Measurements from ENCODE around the gene ZNF500. TPM values are rescaled to one million over a fixed set of nuclear protein-coding genes. Genes with fewer than 3 reads are reported as not detected.

The ZNF500 gene
- total RNA-seq, 1 experiment from 2014 or later = 10.4 TPM

DNA sequence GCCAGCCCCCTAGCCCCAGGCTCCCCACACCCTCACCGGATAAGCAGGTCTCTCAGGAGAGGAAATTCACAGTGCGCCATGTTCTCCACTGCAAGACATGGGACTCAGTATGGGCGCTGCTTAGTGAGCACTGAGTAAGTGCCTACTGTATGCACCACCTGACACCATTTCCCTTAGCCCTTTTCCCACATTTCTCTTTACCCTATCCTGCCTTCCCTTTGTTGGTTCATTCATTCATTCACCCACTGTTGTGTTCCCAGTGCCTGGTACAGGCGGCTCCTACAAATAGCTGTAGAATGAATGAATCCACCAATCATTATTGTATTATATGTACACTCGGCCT is 11.1 kb upstream of the ZNF500 start:
- no peaks in the 10 kb centered on the region for H3F3A ChIP-seq (ENCODE audit: low read length, unreplicated experiment)
- H3K4me3 ChIP-seq (ENCODE audit: low read length) = no peak overlapping the region
- no peak for DNase-seq
- ATAC-seq = no peak
- no peaks in the 10 kb centered on the region for H4K20me1 ChIP-seq (ENCODE audit: low read length)
- H3K9me3 ChIP-seq (ENCODE audit: low read length) = no peaks in the 10 kb centered on the region
- CTCF ChIA-PET = no interaction called here
- intact Hi-C loops (cut with micrococcal nuclease) = no loop called here
- POLR2A ChIA-PET (ENCODE audit: unreplicated experiment) = no interaction called here
- H2AFZ ChIP-seq (ENCODE audit: low read length) = no peak overlapping the region
- H3K79me2 ChIP-seq (ENCODE audit: low read length) = no peaks in the 10 kb centered on the region
- BruUV-seq (replicated peaks) = no TSS peak
- no peaks in the 10 kb centered on the region for H3K27me3 ChIP-seq (ENCODE audit: low read length)
- TF ChIP-seq EZH2 (IDR thresholded peaks at IDR 0.05; ENCODE audit: low read length, unreplicated experiment) (no peak), EZH2phosphoT487 (IDR thresholded peaks at IDR 0.05; ENCODE audit: borderline replicate concordance, low read length) (no peak)
- TF ChIP-seq, protein P1, sequence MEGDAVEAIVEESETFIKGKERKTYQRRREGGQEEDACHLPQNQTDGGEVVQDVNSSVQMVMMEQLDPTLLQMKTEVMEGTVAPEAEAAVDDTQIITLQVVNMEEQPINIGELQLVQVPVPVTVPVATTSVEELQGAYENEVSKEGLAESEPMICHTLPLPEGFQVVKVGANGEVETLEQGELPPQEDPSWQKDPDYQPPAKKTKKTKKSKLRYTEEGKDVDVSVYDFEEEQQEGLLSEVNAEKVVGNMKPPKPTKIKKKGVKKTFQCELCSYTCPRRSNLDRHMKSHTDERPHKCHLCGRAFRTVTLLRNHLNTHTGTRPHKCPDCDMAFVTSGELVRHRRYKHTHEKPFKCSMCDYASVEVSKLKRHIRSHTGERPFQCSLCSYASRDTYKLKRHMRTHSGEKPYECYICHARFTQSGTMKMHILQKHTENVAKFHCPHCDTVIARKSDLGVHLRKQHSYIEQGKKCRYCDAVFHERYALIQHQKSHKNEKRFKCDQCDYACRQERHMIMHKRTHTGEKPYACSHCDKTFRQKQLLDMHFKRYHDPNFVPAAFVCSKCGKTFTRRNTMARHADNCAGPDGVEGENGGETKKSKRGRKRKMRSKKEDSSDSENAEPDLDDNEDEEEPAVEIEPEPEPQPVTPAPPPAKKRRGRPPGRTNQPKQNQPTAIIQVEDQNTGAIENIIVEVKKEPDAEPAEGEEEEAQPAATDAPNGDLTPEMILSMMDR (conservative IDR thresholded peaks at IDR 0.05; ENCODE audit: low read depth, low read length) = no peak
- H3K4me2 ChIP-seq (ENCODE audit: low read length) = no peak overlapping the region
- no peak overlapping the region for H3K9ac ChIP-seq (ENCODE audit: low read length)
- peaks cover 5% of the 10 kb centered on the region; the same call in 1 of the 2 replicates for H3K4me1 ChIP-seq (ENCODE audit: insufficient read depth, low read length)
- no peak overlapping the region for H3K27ac ChIP-seq (ENCODE audit: low read length)
- no peaks in the 10 kb centered on the region for H3K36me3 ChIP-seq (ENCODE audit: low read depth, low read length)
- H3K9me2 ChIP-seq (replicated peaks; ENCODE audit: low read length) = no peaks in the 10 kb centered on the region

DNA sequence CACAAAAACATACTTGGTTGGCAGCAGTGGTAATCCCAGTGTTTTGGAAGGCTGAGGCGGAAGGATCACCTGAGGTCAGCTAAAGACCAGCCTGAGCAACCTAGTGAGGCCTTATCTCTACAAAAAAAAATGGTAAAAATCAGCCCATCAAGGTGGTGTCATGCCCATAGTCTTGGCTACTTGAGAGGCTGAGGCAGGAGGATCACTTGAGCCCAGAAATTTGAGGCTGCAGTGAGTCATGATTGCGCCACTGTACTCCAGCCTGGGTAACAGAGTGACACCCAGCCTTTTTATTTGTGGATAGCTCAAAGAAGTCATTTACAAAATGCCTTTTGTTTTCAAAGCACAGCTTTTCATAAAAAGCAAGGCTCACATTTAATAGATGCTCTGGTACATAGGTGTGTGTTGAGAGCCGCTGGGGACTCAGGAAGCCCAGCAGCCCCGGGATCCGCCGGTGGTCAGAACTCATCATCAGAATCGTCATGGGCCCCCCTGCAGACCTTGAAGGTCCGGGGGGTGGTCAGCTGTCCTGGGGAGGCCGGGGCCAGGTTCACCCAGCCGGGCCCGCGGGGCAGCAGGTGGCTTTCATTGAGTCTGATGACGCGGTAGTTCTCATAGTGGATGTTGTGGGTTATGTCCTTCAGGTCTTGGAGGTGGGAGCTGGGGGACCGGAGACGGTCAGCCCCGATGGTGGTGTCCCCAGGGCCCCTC is 10.5 kb upstream of the ZNF500 start:
- Histone ChIP-seq H3K4me3 (ENCODE audit: low read length) (no peak overlapping the region), H3K79me2 (ENCODE audit: low read length) (no peaks in the 10 kb centered on the region), H3K4me1 (ENCODE audit: insufficient read depth, low read length) (peaks cover 5% of the 10 kb centered on the region; the same call in 1 of the 2 replicates), H3K27me3 (ENCODE audit: low read length) (no peaks in the 10 kb centered on the region), H3K9me2 (replicated peaks; ENCODE audit: low read length) (no peaks in the 10 kb centered on the region), H3K9ac (ENCODE audit: low read length) (no peak overlapping the region), H4K20me1 (ENCODE audit: low read length) (no peaks in the 10 kb centered on the region), H3K4me2 (ENCODE audit: low read length) (no peak overlapping the region), H2AFZ (ENCODE audit: low read length) (no peak overlapping the region), H3K9me3 (ENCODE audit: low read length) (no peaks in the 10 kb centered on the region), H3K27ac (ENCODE audit: low read length) (no peak overlapping the region), H3F3A (ENCODE audit: low read length, unreplicated experiment) (no peaks in the 10 kb centered on the region), H3K36me3 (ENCODE audit: low read depth, low read length) (no peaks in the 10 kb centered on the region)
- TF ChIP-seq, protein P1 (conservative IDR thresholded peaks at IDR 0.05; ENCODE audit: low read depth, low read length) = no peak
- TF ChIP-seq EZH2 (IDR thresholded peaks at IDR 0.05; ENCODE audit: low read length, unreplicated experiment) (no peak), EZH2phosphoT487 (IDR thresholded peaks at IDR 0.05; ENCODE audit: borderline replicate concordance, low read length) (no peak)
- DNase-seq = no peak
- BruUV-seq (replicated peaks) = no TSS peak
- POLR2A ChIA-PET (ENCODE audit: unreplicated experiment) = no interaction called here
- CTCF ChIA-PET = no interaction called here
- no peak for ATAC-seq
- intact Hi-C loops (cut with micrococcal nuclease) = no loop called here

DNA sequence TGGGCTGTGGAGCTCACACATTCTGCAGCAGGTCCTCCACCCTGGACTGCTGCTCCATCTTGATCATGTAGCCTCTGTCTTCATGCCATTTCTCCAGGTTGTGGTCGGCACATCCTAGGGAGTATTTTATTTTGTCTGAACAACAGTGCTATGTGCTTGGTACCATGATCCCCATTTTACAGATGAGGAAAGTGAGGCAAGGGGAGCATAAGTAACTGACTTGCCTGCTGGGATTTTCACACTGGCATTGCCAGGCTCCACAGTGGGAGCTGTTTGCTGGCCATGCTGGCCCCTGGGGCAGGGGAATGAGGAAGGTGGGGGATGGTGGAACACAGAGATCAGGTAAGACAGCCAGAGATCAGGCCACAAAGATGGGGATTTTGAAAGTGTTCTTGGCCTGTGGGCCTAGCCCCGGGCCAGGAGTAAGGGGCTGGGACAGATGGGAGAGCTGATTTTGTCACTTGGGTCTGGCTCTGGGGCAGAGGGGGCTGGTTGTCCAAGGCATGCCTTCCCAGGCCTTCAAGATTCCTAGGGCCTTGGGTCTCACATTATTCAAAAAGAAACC is 9.3 kb upstream of the ZNF500 start:
- intact Hi-C loops (cut with micrococcal nuclease) = no loop called here
- Histone ChIP-seq H3K27me3 (ENCODE audit: low read length) (no peaks in the 10 kb centered on the region), H3K4me2 (ENCODE audit: low read length) (no peak overlapping the region), H3K27ac (ENCODE audit: low read length) (no peak overlapping the region), H3K4me1 (ENCODE audit: insufficient read depth, low read length) (peaks cover 5% of the 10 kb centered on the region; the same call in 1 of the 2 replicates), H3K36me3 (ENCODE audit: low read depth, low read length) (no peaks in the 10 kb centered on the region), H3K9me3 (ENCODE audit: low read length) (no peaks in the 10 kb centered on the region), H3K9me2 (replicated peaks; ENCODE audit: low read length) (no peaks in the 10 kb centered on the region), H3K9ac (ENCODE audit: low read length) (no peak overlapping the region), H2AFZ (ENCODE audit: low read length) (no peak overlapping the region), H4K20me1 (ENCODE audit: low read length) (no peaks in the 10 kb centered on the region), H3K79me2 (ENCODE audit: low read length) (no peaks in the 10 kb centered on the region), H3K4me3 (ENCODE audit: low read length) (no peak overlapping the region), H3F3A (ENCODE audit: low read length, unreplicated experiment) (no peaks in the 10 kb centered on the region)
- CTCF ChIA-PET = no interaction called here
- DNase-seq (no peak), ATAC-seq (no peak)
- TF ChIP-seq, protein P1 (conservative IDR thresholded peaks at IDR 0.05; ENCODE audit: low read depth, low read length) = no peak
- TF ChIP-seq EZH2phosphoT487 (IDR thresholded peaks at IDR 0.05; ENCODE audit: borderline replicate concordance, low read length) (no peak), EZH2 (IDR thresholded peaks at IDR 0.05; ENCODE audit: low read length, unreplicated experiment) (no peak)
- no TSS peak for BruUV-seq (replicated peaks)
- POLR2A ChIA-PET (ENCODE audit: unreplicated experiment) = no interaction called here
